SU-DHL-6 (cell line): ENCODE data around the gene POU2AF2.

ENCODE experiments used
- H2AFZ ChIP-seq: fragments of 200-600 bp; sonication (generic); 2 replicates; pipeline ENCODE4 v1.6.1; 2014; ENCODE audit warnings: low read depth, mild to moderate bottlenecking, moderate library complexity, mixed read lengths, antibody characterized with exemption, low read length; ENCODE audit not compliant: severe bottlenecking
- H3F3A ChIP-seq: fragments of 200-600 bp; shearing (Covaris generic); 2 replicates; pipeline ENCODE4 v1.6.0; 2016; ENCODE audit warnings: antibody characterized with exemption, mild to moderate bottlenecking; ENCODE audit not compliant: insufficient read depth
- H3K27ac ChIP-seq: fragments of 200-600 bp; sonication (generic); 2 replicates; pipeline ENCODE4 v1.5.1; 2016; ENCODE audit warnings: low read depth, mild to moderate bottlenecking, low read length, moderate library complexity, mixed read lengths
- H3K27me3 ChIP-seq: fragments of 200-600 bp; sonication (generic), shearing (Covaris generic); 2 replicates; pipeline ENCODE4 v1.6.0; 2014; ENCODE audit warnings: mild to moderate bottlenecking, low read length
- H3K36me3 ChIP-seq: fragments of 200-600 bp; sonication (generic); 2 replicates; pipeline ENCODE4 v1.6.1; 2014; ENCODE audit warnings: mild to moderate bottlenecking, low read length, mixed read lengths
- H3K4me2 ChIP-seq: fragments of 300-600, 200-600 bp; shearing (Covaris generic), sonication (generic); 2 replicates; pipeline ENCODE4 v1.6.0; 2014; ENCODE audit warnings: low read length, low read depth, mild to moderate bottlenecking; ENCODE audit not compliant: poor library complexity, severe bottlenecking
- H3K4me3 ChIP-seq: fragments of 200-600 bp; sonication (generic); 2 replicates; pipeline ENCODE4 v1.5.1; 2014; ENCODE audit warnings: antibody characterized with exemption, low read length, mild to moderate bottlenecking, mixed read lengths; ENCODE audit not compliant: insufficient read depth, poor library complexity, severe bottlenecking
- H3K79me2 ChIP-seq: fragments of 200-600 bp; sonication (generic); 2 replicates; pipeline ENCODE4 v1.6.1; 2014; ENCODE audit warnings: mild to moderate bottlenecking, low read length, moderate library complexity; ENCODE audit not compliant: insufficient read depth
- H3K9ac ChIP-seq: fragments of 200-600 bp; sonication (generic); 2 replicates; pipeline ENCODE4 v1.7.0; 2014; ENCODE audit warnings: mild to moderate bottlenecking, low read length
- H3K9me2 ChIP-seq: fragments of 200-600 bp; sonication (generic); replicated peaks from 2 replicates; pipeline ENCODE4 v1.6.1; 2014; ENCODE audit warnings: low read length; ENCODE audit not compliant: insufficient read depth
- H3K9me3 ChIP-seq: fragments of 200-600 bp; sonication (generic); 2 replicates; pipeline ENCODE4 v1.6.1; 2014; ENCODE audit warnings: low read length, mixed read lengths; ENCODE audit not compliant: insufficient read depth
- H4K20me1 ChIP-seq: fragments of 200-600 bp; sonication (generic); 2 replicates; pipeline ENCODE4 v1.6.1; 2014; ENCODE audit warnings: low read depth, mild to moderate bottlenecking, antibody characterized with exemption, low read length, moderate library complexity, mixed read lengths
- CTCF ChIP-seq: fragments of 200-600 bp; sonication (generic); IDR thresholded peaks from one replicate; pipeline ENCODE4 v1.5.1; 2017; ENCODE audit warnings: antibody characterized with exemption, mild to moderate bottlenecking, low read length, moderate library complexity; ENCODE audit not compliant: insufficient read depth, poor library complexity, severe bottlenecking
- EZH2phosphoT487 ChIP-seq: fragments of 200-600 bp; sonication (generic), shearing (Covaris generic); conservative IDR thresholded peaks from 2 replicates; pipeline ENCODE4 v1.6.1; 2018; ENCODE audit warnings: mild to moderate bottlenecking, antibody characterized with exemption, low read length, moderate library complexity, mixed read lengths

The POU2AF2 gene

DNA sequence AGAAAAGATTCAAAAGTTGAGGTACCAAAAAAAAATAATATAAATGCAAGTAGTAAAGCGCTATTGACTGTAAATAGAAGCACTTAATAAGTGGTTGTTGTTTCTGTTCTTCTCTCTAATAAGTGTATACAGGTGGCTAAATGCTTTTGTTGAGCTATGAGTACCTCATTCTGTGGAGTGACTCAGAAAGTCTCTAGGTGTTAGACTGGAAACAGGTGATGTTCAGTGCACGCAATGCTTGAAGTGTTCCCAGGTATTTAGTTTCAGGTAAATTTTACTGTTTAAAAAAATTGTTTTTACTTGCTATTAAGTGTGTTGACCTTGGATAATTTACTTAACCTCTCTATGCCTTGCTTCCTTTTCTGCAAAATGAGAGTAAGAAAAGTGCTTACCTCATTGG is 77.0 kb downstream of the POU2AF2 start:
- H3F3A ChIP-seq: no peaks in the 10 kb centered on the region
- no peaks in the 10 kb centered on the region for H3K27me3 ChIP-seq
- TF ChIP-seq CTCF: no peak
- no peak for TF ChIP-seq EZH2phosphoT487
- no peak overlapping the region for H3K4me2 ChIP-seq
- H3K9me2 ChIP-seq: no peaks in the 10 kb centered on the region
- no peaks in the 10 kb centered on the region for H3K9me3 ChIP-seq
- no peak overlapping the region for H3K9ac ChIP-seq
- H3K36me3 ChIP-seq: no peaks in the 10 kb centered on the region
- H3K4me3 ChIP-seq: no peak overlapping the region
- H4K20me1 ChIP-seq: no peaks in the 10 kb centered on the region
- H3K27ac ChIP-seq: no peak overlapping the region
- H2AFZ ChIP-seq: no peak overlapping the region
- H3K79me2 ChIP-seq: no peaks in the 10 kb centered on the region

GRCh38 chr11:111324277-111324720 is 78.8 kb downstream of the POU2AF2 start:
- H3K36me3 ChIP-seq: no peaks in the 10 kb centered on the region
- no peak overlapping the region for H2AFZ ChIP-seq
- H3K27ac ChIP-seq: no peak overlapping the region
- no peaks in the 10 kb centered on the region for H3K9me3 ChIP-seq
- H3K27me3 ChIP-seq: no peaks in the 10 kb centered on the region
- no peaks in the 10 kb centered on the region for H3F3A ChIP-seq
- H3K4me2 ChIP-seq: no peak overlapping the region
- no peaks in the 10 kb centered on the region for H3K79me2 ChIP-seq
- H4K20me1 ChIP-seq: no peaks in the 10 kb centered on the region
- TF ChIP-seq EZH2phosphoT487 (no peak), CTCF (no peak)
- no peaks in the 10 kb centered on the region for H3K9me2 ChIP-seq
- no peak overlapping the region for H3K4me3 ChIP-seq
- H3K9ac ChIP-seq: no peak overlapping the region

DNA sequence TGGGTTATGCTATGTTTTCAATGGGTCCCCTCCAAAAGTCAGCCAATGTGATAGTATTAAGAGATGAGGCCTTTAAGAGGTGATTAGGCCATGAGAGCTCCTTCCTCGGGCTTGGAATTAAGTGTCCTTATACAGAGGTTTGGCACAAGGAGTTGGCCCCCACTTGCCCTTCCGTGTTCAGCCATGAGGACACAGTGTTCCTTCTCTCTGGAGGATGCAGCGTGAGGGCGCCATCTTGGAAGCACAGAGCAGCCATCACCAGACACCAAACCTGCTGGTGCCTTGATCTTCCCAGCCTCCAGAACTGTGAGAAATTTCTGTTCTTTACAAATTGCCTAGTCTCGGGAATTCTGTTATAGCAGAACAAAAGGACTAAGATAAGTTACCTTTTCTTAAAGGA is 79.7 kb downstream of the POU2AF2 start:
- Histone ChIP-seq H3F3A (no peaks in the 10 kb centered on the region), H3K4me2 (no peak overlapping the region), H3K27me3 (no peaks in the 10 kb centered on the region), H3K36me3 (no peaks in the 10 kb centered on the region), H3K9me2 (no peaks in the 10 kb centered on the region), H2AFZ (no peak overlapping the region), H3K27ac (no peak overlapping the region), H4K20me1 (no peaks in the 10 kb centered on the region), H3K9me3 (no peaks in the 10 kb centered on the region), H3K4me3 (no peak overlapping the region), H3K79me2 (no peaks in the 10 kb centered on the region), H3K9ac (no peak overlapping the region)
- TF ChIP-seq EZH2phosphoT487 (no peak), CTCF (no peak)
